SK-N-SH (cell line): Measurements from ENCODE around the gene BRI3BP. TPM values are rescaled to one million over a fixed set of nuclear protein-coding genes. Genes with fewer than 3 reads are reported as not detected.

ENCODE experiments used
- CTCF ChIA-PET: fragments of 300-600, 350-600 bp; formaldehyde crosslinking; extraction: SDS; loops from one replicate; lab custom pipeline; 2021; lab: Yijun Ruan, JAX
- POLR2A ChIA-PET: fragments of 350-600 bp; sonication (Branson Sonifier 250); formaldehyde crosslinking; extraction: SDS; loops from one replicate; lab custom pipeline; 2020; ENCODE audit warnings: antibody characterized with exemption, inconsistent platforms; lab: Yijun Ruan, JAX
- DNase-seq: peaks from one replicate; pipeline ENCODE4 v3.0.0; 2012
- H2AFZ ChIP-seq: fragments of 200-600 bp; sonication (generic); 2 replicates; pipeline ENCODE4 v1.8.1; 2016; ENCODE audit warnings: antibody characterized with exemption, mild to moderate bottlenecking, low read depth
- H3F3A ChIP-seq: fragments of 200-600 bp; sonication (generic); replicated peaks from 2 replicates; pipeline ENCODE3; 2016; ENCODE audit warnings: antibody characterized with exemption, mild to moderate bottlenecking; ENCODE audit not compliant: insufficient read depth
- H3K27ac ChIP-seq, 2 experiments: fragments of 200-500 bp in 1 of 2; fragments of 200-600 bp in 1 of 2; sonication (Bioruptor generic) in 1 of 2; sonication (generic), shearing (Covaris generic) in 1 of 2; 2 replicates each; pipeline versions ENCODE4 v1.5.1 to v1.6.1; 2014 to 2016; ENCODE audit warnings: low read depth in 2 of 2, inconsistent platforms in 1 of 2, low read length in 1 of 2, mild to moderate bottlenecking in 1 of 2, mixed read lengths in 1 of 2
- H3K27me3 ChIP-seq: fragments of 200-600 bp; sonication (generic), shearing (Covaris generic); 2 replicates; pipeline ENCODE4 v1.6.1; 2016; ENCODE audit warnings: mixed run types; ENCODE audit not compliant: insufficient read depth
- H3K36me3 ChIP-seq, 2 experiments: fragments of 200-500 bp in 1 of 2; fragments of 200-600 bp in 1 of 2; sonication (Bioruptor generic) in 1 of 2; sonication (generic) in 1 of 2; replicated peaks in 1 of 2; 2 replicates each; pipeline versions ENCODE3 to v1.5.1; 2014 to 2016; ENCODE audit warnings: low read length in 1 of 2, mild to moderate bottlenecking in 1 of 2; ENCODE audit not compliant: insufficient read depth in 2 of 2, control insufficient read depth in 1 of 2
- H3K4me1 ChIP-seq, 2 experiments: fragments of 200-500 bp in 1 of 2; fragments of 200-600 bp in 1 of 2; sonication (Bioruptor generic) in 1 of 2; sonication (generic), shearing (Covaris generic) in 1 of 2; 2 replicates each; pipeline versions ENCODE4 v1.5.1 to v1.6.1; 2014 to 2016; ENCODE audit warnings: low read depth in 1 of 2, low read length in 1 of 2, mixed run types in 1 of 2; ENCODE audit not compliant: insufficient read depth in 2 of 2, control insufficient read depth in 1 of 2
- H3K4me2 ChIP-seq: fragments of 200-600 bp; sonication (generic), shearing (Covaris generic); 2 replicates; pipeline ENCODE4 v1.6.1; 2017; ENCODE audit warnings: mixed run types
- H3K4me3 ChIP-seq, 2 experiments: fragments of 200-500 bp in 1 of 2; fragments of 200-600 bp in 1 of 2; sonication (Bioruptor generic) in 1 of 2; sonication (generic), shearing (Covaris generic) in 1 of 2; 2 replicates each; pipeline versions ENCODE4 v1.5.1 to v1.8.1; 2014 to 2016; ENCODE audit warnings: low read depth in 2 of 2, inconsistent platforms in 1 of 2, low read length in 1 of 2, mild to moderate bottlenecking in 1 of 2, mixed read lengths in 1 of 2, moderate library complexity in 1 of 2
- H3K79me2 ChIP-seq: fragments of 200-600 bp; sonication (generic); 2 replicates; pipeline ENCODE4 v1.8.1; 2017; ENCODE audit warnings: mild to moderate bottlenecking; ENCODE audit not compliant: insufficient read depth
- H3K9ac ChIP-seq: fragments of 200-600 bp; sonication (generic); 2 replicates; pipeline ENCODE4 v1.6.1; 2017; ENCODE audit warnings: mixed run types
- H3K9me2 ChIP-seq: fragments of 200-600 bp; sonication (generic); 2 replicates; pipeline ENCODE4 v1.6.1; 2017; ENCODE audit warnings: mixed run types
- H3K9me3 ChIP-seq: fragments of 200-600 bp; sonication (generic); 2 replicates; pipeline ENCODE4 v1.6.1; 2017; ENCODE audit warnings: mixed run types, mild to moderate bottlenecking, moderate library complexity
- H4K20me1 ChIP-seq: fragments of 200-600 bp; sonication (generic); 2 replicates; pipeline ENCODE4 v1.6.1; 2017; ENCODE audit warnings: mild to moderate bottlenecking, mixed run types; ENCODE audit not compliant: insufficient read depth
- CHD2 ChIP-seq: fragments of 150-350 bp; IDR thresholded peaks from 2 replicates; pipeline ENCODE4 v1.6.1; 2018; ENCODE audit warnings: low read length; ENCODE audit not compliant: partially characterized antibody
- ELF1 ChIP-seq: IDR thresholded peaks from 2 replicates; pipeline ENCODE4 v1.4.0; 2012
- EP300 ChIP-seq, 2 experiments: IDR thresholded peaks; 2 replicates each; pipeline versions ENCODE4 v1.4.0 to v1.6.1; 2012; ENCODE audit warnings: borderline replicate concordance in 1 of 2, low read depth in 1 of 2, low read length in 1 of 2
- EZH2phosphoT487 ChIP-seq: fragments of 200-600 bp; sonication (generic); IDR thresholded peaks from 2 replicates; pipeline ENCODE4 v1.6.1; 2017; ENCODE audit warnings: low read depth, mixed run types, mild to moderate bottlenecking, antibody characterized with exemption, moderate library complexity, borderline replicate concordance
- FOSL2 ChIP-seq: IDR thresholded peaks from 2 replicates; pipeline ENCODE4 v1.4.0; 2012; ENCODE audit warnings: low read depth, mild to moderate bottlenecking, moderate library complexity, borderline replicate concordance
- FOXJ3 ChIP-seq: sonication (generic); formaldehyde crosslinking; IDR thresholded peaks from 2 replicates; pipeline ENCODE4 v1.5.1; 2020; ENCODE audit warnings: mild to moderate bottlenecking, missing genetic modification reagents
- FOXM1 ChIP-seq: IDR thresholded peaks from 2 replicates; pipeline ENCODE4 v1.4.0; 2012; ENCODE audit warnings: low read depth, mild to moderate bottlenecking
- GABPA ChIP-seq: IDR thresholded peaks from 2 replicates; pipeline ENCODE4 v1.4.0; 2012; ENCODE audit warnings: low read depth, mild to moderate bottlenecking
- JUND ChIP-seq: IDR thresholded peaks from 2 replicates; pipeline ENCODE4 v1.4.0; 2012
- MXI1 ChIP-seq: IDR thresholded peaks from 2 replicates; pipeline ENCODE4 v1.6.1; 2012; ENCODE audit warnings: mild to moderate bottlenecking, low read depth, low read length, improper control_type of control experiment
- NFIC ChIP-seq: IDR thresholded peaks from 2 replicates; pipeline ENCODE4 v1.4.0; 2012; ENCODE audit warnings: borderline replicate concordance
- POLR2AphosphoS5 ChIP-seq: IDR thresholded peaks from 2 replicates; pipeline ENCODE4 v1.6.1; 2012; ENCODE audit warnings: low read depth, low read length
- RAD21 ChIP-seq: IDR thresholded peaks from 2 replicates; pipeline ENCODE4 v1.6.1; 2012; ENCODE audit warnings: mild to moderate bottlenecking, low read length
- REST ChIP-seq: IDR thresholded peaks from 2 replicates; pipeline ENCODE4 v1.6.1; 2012; ENCODE audit warnings: mild to moderate bottlenecking, low read depth, low read length, moderate library complexity
- RFX5 ChIP-seq: IDR thresholded peaks from 2 replicates; pipeline ENCODE4 v1.6.1; 2012; ENCODE audit warnings: mild to moderate bottlenecking, improper control_type of control experiment, low read length
- RXRA ChIP-seq: IDR thresholded peaks from 2 replicates; pipeline ENCODE4 v1.4.0; 2012; ENCODE audit warnings: low read depth, mild to moderate bottlenecking, borderline replicate concordance
- SIN3A ChIP-seq: IDR thresholded peaks from 2 replicates; pipeline ENCODE4 v1.6.1; 2012; ENCODE audit warnings: low read depth, mild to moderate bottlenecking, low read length, moderate library complexity, borderline replicate concordance
- SMC3 ChIP-seq: IDR thresholded peaks from 2 replicates; pipeline ENCODE4 v1.6.1; 2012; ENCODE audit warnings: low read depth, low read length, improper control_type of control experiment
- TAF1 ChIP-seq: IDR thresholded peaks from 2 replicates; pipeline ENCODE4 v1.6.1; 2012; ENCODE audit warnings: low read depth, mild to moderate bottlenecking, low read length, moderate library complexity, borderline replicate concordance
- TCF12 ChIP-seq: IDR thresholded peaks from 2 replicates; pipeline ENCODE4 v1.4.0; 2012
- USF1 ChIP-seq: IDR thresholded peaks from 2 replicates; pipeline ENCODE4 v1.4.0; 2012; ENCODE audit warnings: low read depth, borderline replicate concordance
- YY1 ChIP-seq: IDR thresholded peaks from 2 replicates; pipeline ENCODE4 v1.4.0; 2012; ENCODE audit warnings: low read depth, mild to moderate bottlenecking
- ZBTB33 ChIP-seq: IDR thresholded peaks from 2 replicates; pipeline ENCODE4 v1.4.0; 2012; ENCODE audit warnings: low read depth, borderline replicate concordance
- WGBS: methylation state at CpG from one replicate; pipeline ENCODE4 v1.1.6; 2017; ENCODE audit warnings: low lambda C conversion rate; 5-methylcytosine and 5-hydroxymethylcytosine counted together
- polyA plus RNA-seq, 3 experiments: library from polyadenylated mRNA; depleted of rRNA; stranded (reverse); fragments of >200 nt; gene quantifications; 2 replicates each; pipeline ENCODE4 v1.2.3, GENCODE V29; 2012

BRI3BP gene
- polyA plus RNA-seq, 1 of the 3 experiments (the other 2 are of a cell fraction), result 3.8 TPM

- DNase-seq, result no peak
- H3K36me3 ChIP-seq, result no peaks in the 10 kb centered on the region
- peaks cover 0 to 8% of the 10 kb centered on the region in 2 experiments; a peak in 1 of 4 replicates for H3K4me1 ChIP-seq
- H3K27ac ChIP-seq, result no peak overlapping the region
- H2AFZ ChIP-seq, result no peak overlapping the region
- H3K4me3 ChIP-seq, result no peak overlapping the region
- H3K9ac ChIP-seq, result no peak overlapping the region
- no peaks in the 10 kb centered on the region for H3K27me3 ChIP-seq
- no peaks in the 10 kb centered on the region for H3F3A ChIP-seq
- ChIA-PET POLR2A (no interaction called here), CTCF (no interaction called here)
- 93% methylated on average over 6 of the region's 6 CpGs for WGBS
- no peak overlapping the region for H3K4me2 ChIP-seq
- peaks cover 3% of the 10 kb centered on the region; the same call in 1 of the 2 replicates for H3K79me2 ChIP-seq
- no peaks in the 10 kb centered on the region for H4K20me1 ChIP-seq
- H3K9me3 ChIP-seq, result no peaks in the 10 kb centered on the region
- H3K9me2 ChIP-seq, result no peaks in the 10 kb centered on the region
- no peak for TF ChIP-seq FOXJ3
- TF ChIP-seq GABPA, result no peak
- no peak for TF ChIP-seq REST
- no peak for TF ChIP-seq JUND
- no peak for TF ChIP-seq FOXM1
- TF ChIP-seq EZH2phosphoT487, result no peak
- no peak for TF ChIP-seq CHD2
- no peak for TF ChIP-seq RXRA
- no peak for TF ChIP-seq USF1
- TF ChIP-seq RFX5, result no peak
- no peak for TF ChIP-seq YY1
- TF ChIP-seq ELF1, result no peak
- TF ChIP-seq FOSL2, result no peak
- no peak for TF ChIP-seq TCF12
These were observed 11.2 kb downstream of the BRI3BP start for GRCh38 chr12:125004621-125005020.

GRCh38 chr12:125005652-125006051 lies 12.2 kb downstream of the BRI3BP start:
- H3K9me3 ChIP-seq, result no peaks in the 10 kb centered on the region
- 70% methylated on average over 14 of the region's 14 CpGs for WGBS
- POLR2A ChIA-PET, result no interaction called here
- H3K79me2 ChIP-seq, result peaks cover 3% of the 10 kb centered on the region; the same call in 1 of the 2 replicates
- CTCF ChIA-PET, result no interaction called here
- no peak overlapping the region for H3K9ac ChIP-seq
- no peak overlapping the region for H2AFZ ChIP-seq
- no peaks in the 10 kb centered on the region for H3K36me3 ChIP-seq
- H3K4me3 ChIP-seq, result no peak overlapping the region
- no peaks in the 10 kb centered on the region for H3K9me2 ChIP-seq
- H3K4me1 ChIP-seq, result peaks cover 0 to 8% of the 10 kb centered on the region in 2 experiments; a peak in 1 of 4 replicates
- peak; percentile 71 for DNase-seq
- H3K27ac ChIP-seq, result peak overlapping the region in 1 of 2 experiments; percentile 58; a peak in 2 of 4 replicates
- H3K27me3 ChIP-seq, result no peaks in the 10 kb centered on the region
- H3K4me2 ChIP-seq, result no peak overlapping the region
- no peaks in the 10 kb centered on the region for H3F3A ChIP-seq
- no peaks in the 10 kb centered on the region for H4K20me1 ChIP-seq
- TF ChIP-seq NFIC, result no peak
- no peak for TF ChIP-seq POLR2AphosphoS5
- no peak for TF ChIP-seq RXRA
- no peak for TF ChIP-seq SMC3
- TF ChIP-seq SIN3A, result no peak
- TF ChIP-seq CHD2, result no peak
- no peak for TF ChIP-seq FOXM1
- TF ChIP-seq MXI1, result peak; percentile 45; the same call in 1 of the 2 replicates
- TF ChIP-seq EP300 (IDR thresholded peaks at IDR 0.05; ENCODE audit: borderline replicate concordance in 1 of 2, low read depth in 1 of 2, low read length in 1 of 2), result no peak
- TF ChIP-seq TAF1, result no peak
- no peak for TF ChIP-seq GABPA
- TF ChIP-seq JUND, result no peak
- TF ChIP-seq RAD21, result peak; percentile 15; the same call in 1 of the 2 replicates
- no peak for TF ChIP-seq ZBTB33
